Esophagus mucosa (tissue), 1 donor: Measurements from ENCODE around the gene SOHLH1. TPM values are rescaled to one million over a fixed set of nuclear protein-coding genes. Genes with fewer than 3 reads are reported as not detected.

Source experiments
- ATAC-seq: fragments of 200-7000 bp; cut with Tn5 transposase; one replicate; pipeline ENCODE4 v1.9.1; 2020
- total RNA-seq: library from RNA; stranded (reverse); gene quantifications from one replicate; pipeline ENCODE4 v1.2.4, GENCODE V29; 2023
- donor health status: DM: yes; HTN: yes; CAD: no.

SOHLH1 gene
- total RNA-seq, 1 donor from 2014 or later, result not detected

DNA sequence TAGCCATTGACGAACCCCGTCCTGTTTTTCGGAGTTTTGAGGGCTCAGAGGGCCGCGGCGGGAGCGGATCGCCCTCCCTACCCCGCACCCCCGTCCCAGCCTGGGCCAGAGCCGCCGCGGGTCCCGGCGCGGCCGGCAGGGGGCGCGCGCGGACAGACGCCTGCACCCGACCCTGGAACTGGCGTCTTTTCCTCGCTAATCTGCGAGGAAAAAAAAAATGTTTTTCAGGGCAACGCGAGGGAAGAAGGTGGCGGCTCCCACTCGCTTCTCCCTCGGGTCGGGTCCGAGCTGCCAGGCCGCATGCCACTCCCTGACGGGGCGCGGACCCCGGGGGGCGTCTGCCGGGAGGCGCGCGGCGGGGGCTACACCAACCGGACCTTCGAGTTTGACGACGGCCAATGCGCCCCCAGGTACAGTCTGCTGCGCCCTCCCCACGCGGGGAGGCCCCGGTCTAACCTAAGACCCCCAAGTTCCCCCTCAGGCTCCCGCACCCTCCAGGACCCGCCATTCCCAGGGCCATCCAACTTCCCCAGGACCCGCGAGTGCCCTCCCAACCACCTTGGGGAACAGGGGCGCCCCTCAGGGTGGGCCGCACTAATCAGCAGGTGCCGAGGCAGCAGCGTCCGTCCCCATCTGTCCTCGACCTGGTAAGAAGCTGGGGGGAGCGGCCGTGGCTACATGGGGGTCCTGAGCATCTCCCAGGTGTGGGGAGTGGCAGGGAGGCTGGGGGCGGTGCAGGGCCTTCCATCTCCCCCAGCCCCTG lies 2.9 kb upstream of the SOHLH1 start, which contains the start of gene KCNT1:
TSS of gene KCNT1 (plus strand) at position 227 of the 763 bp plus-strand sequence. CDS start at position 301, 74 bp downstream.
- ATAC-seq, result peak; percentile 40

DNA sequence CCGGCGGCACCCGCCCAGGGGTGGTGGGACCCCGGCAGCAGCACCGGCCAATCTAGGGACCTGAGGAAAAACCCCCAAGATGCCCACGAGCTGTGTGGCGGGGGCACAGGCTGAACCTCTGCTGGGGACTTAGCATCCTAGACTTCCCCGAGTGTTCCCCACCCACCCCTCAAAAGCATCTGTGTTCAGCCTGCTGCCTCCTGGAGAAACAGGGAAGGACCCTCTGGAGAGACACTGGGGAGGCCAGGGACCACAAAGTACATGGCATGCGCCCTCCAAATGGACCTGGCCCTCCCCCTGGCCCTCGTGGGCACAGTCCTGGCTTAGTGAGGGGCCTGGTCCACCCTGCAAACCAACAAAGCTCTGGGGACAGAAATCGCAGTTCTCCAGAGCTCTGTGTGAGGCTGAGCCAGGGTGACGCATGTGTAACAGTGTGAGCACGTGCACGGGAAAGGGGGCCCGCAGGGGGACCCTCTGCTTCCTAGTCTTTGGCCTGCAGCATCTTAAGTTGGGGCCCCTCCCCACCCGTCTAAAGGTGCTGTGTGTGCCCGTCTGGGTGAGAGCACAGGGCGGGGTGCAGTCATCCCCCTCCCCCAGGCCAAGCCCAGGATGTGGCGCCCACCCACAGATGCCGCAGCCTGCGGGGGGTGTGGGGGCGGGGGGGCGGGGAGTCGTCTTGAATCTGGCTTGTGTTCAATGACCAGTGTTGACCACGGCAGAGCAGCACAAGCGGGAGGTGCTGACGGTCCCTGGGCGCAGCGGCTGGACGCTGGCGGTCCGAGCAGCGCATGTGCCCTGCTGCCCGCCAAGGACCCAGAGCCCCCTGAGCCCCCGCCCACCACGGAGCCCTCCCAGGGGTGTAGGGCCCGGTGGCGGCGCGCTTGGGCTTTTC lies 2.0 kb upstream of the SOHLH1 start:
- no peak for ATAC-seq

DNA sequence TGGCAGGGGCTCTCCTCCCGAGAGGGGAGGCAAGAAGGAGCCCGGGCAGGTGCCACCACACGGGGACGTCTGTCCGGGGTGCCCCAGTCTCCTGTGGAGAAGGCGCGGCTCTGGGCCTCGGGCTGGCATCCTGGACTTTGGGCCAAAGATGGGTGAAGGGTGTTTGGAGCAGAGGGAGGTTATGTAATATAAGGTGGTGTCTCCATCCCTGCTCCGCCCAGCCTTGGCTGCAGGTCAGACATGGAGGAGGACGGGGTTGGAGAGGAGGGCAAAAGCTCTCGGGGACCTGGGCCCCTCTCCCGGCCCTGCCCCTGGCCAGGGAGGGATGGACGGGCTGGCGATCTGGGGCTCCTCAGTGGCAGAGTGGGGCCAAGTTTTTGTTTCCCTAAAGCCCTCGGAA lies 1.2 kb upstream of the SOHLH1 start:
- no peak for ATAC-seq

DNA sequence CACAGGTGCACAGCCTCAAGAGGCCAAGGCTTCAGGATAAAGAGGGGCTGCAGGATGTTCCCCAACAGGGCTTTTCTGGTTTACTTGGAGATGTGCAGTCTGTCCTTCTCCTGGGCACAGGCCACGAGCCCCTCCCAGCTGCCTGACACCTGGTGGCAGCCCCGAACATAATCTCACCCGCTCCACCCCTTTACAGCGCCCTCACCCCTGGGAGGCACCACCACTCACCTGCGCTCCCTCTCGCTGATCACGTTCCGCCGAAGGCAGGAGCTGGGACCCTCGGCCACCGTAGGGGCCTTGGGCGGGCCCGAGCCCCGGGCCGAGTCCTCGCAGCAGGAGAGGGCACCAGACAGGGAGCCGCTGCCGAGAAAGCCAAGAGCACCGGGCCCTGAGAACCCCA lies 514 bp downstream of the SOHLH1 start:
- ATAC-seq, result no peak

DNA sequence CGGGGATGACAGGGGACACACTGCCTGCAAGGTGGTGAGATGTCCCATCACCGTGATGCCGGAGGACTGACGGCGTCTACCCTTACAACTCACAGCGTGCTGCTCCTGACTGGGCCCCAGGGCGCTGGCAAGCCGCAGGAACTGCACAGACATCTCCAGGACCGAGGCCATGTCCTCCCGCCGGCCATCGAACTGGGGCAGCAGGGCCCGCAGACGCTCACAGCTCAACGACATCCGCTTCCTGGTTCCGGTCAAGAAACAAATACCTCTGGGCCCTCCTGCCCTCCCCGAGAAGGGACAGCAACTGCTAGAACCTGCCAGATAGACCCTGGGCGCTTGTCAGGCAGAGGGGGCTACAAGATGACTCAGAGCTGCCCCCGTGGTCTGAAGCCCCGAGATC lies 1.0 kb downstream of the SOHLH1 start:
- no peak for ATAC-seq

DNA sequence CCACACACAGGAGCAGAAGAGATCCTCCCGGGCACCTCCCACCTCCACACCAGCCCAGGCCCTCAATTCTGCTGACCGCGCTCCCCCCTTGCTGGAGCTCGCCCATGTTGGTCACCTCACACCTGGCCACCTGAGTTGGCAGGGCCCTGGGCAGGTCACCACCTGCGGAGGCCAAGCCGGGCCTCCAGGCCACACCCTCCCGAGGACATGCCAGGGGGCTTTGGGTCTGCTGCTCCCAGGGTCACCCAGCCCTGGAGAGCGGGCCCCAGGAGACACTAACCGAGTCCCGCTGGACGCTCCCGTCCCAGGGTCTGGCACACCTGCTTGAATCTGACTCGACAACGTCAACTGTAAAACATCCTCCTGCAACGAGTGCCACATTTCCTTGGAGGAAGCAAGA lies 2.1 kb downstream of the SOHLH1 start:
- ATAC-seq, result no peak

DNA sequence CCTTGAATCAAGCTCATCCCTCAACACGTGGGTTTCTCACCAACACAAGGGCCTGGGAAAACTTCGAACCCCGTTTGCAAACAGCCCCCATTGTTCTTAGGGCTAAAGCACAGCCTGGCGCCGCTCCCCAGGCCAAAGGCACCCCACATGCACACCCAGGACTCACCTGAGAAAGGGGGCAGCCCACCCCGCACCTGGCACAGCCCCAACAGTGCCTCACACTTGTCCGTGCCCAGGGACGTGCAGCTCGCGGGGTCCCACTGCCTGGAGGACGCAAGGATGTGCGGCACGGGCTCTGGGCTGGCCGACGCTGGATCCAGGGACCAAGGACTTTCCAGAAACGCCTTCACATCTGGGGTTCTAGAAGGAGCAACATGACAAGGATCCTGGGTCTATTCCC lies 2.8 kb downstream of the SOHLH1 start:
- no peak for ATAC-seq

DNA sequence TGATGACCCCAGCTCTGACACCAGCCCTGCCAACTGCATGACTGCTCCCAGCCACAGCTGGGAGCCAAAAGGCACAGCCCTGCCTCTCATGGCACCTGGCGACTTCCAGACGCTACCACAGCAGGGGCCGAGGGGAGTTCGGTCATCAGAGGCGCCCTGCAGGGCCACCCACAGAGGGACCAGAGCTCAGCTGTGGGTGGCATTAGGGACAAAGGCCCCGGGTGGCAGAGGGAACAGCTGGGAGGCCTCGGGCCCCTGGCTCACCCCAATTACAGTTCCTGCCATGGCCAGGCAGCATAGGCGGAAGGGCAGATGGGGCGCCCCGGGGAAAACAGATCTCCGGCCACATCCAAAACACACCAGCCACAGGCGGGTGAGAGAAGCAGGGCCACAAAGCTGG lies 3.6 kb downstream of the SOHLH1 start:
- no peak for ATAC-seq

DNA sequence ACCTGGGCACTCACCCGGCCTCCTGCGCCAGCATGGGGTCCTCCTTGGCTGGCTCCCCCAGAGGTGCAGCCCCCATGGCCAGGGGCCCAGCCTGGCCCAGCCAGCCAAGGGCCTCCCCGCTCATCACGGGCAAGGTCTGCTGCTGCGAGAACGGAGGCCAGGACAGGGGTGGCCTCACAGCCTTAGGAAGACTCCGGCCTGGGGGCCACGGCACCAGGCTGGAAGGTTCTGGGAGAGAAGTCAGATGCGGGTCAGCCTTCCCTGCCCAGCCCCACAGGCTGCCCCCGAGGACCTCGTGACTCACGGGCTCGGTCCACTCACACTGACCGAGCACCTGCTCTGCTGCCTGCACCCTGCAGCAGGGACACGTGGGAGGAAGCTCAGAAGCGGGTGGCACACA lies 4.2 kb downstream of the SOHLH1 start:
- ATAC-seq, result no peak

DNA sequence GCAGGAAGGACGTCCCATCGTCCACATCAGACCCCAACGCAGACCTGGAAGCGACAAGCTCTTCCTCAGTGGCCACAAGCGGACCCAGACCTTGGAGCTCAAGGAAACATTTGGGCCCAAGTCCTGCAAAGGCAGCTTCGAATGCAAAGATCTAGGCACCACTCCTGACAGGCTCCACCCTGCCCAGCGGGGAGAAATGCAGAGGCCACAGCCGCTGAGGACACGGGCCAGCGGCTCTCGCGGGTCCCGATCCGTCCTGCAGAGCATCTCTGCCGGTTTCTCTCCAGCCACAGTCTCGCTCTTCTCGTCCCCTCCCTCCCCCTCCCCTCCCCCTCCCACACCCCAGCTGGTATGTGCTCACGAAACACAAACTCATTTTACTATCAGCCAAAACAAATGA lies 4.9 kb downstream of the SOHLH1 start:
- ATAC-seq, result no peak

DNA sequence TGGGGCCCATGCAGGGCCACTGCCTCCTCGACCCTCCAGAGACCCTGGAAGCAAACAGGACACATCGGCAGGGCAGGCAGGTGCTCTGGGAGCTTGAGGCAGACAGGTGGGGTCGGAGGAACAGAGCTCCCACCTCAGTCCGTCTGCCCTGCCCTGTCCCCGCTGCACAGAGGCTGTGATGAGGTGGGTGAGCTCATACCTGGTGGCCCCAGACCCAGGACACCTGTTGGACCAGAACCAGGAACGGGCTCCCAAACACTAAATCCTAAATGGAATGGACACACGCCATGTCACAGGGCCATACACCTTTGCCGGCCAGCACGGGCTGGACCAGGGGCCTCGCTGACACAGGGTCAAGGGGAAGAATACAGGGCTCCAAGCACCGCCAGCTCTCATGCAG lies 5.5 kb downstream of the SOHLH1 start:
- ATAC-seq, result no peak

DNA sequence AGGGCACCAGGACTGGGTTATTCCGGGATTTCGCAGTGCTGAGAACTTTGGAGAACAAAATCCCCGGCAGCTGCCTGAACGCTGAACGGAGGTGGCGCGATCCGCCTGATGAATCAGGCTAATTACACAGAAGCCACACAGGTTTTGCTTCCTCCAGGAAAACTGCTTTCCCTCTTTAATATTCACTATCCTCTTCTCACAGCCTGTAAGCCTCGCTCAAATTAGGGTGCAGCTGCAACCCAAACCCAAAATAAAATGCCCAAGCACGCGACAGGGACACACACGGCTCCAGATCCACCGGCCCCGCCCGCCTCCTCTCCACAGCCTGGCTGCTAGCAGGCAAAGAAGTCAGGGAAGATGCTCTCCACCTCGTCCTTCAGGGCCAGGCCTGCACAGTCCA lies 6.0 kb downstream of the SOHLH1 start:
- no peak for ATAC-seq

DNA sequence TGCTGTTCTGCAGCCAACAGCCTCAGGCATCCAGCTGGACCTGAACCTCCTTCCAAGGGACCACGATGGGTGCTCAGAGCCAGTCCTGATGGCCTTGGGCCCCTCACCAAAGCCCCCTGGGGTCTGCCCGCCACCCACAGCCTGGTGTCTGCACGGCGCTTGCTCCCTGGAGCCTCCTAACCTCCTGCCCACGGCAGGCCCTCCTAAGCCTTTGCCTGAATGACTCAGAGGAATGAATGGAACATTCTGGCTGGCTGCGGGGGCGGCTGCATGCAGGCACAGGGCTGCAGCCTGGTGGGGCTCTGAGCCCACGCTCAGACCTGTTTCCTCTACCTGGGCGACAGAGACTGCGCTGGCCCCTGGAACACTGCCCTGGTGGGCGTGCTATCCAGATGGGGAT lies 6.9 kb downstream of the SOHLH1 start:
- peak; percentile 29 for ATAC-seq

DNA sequence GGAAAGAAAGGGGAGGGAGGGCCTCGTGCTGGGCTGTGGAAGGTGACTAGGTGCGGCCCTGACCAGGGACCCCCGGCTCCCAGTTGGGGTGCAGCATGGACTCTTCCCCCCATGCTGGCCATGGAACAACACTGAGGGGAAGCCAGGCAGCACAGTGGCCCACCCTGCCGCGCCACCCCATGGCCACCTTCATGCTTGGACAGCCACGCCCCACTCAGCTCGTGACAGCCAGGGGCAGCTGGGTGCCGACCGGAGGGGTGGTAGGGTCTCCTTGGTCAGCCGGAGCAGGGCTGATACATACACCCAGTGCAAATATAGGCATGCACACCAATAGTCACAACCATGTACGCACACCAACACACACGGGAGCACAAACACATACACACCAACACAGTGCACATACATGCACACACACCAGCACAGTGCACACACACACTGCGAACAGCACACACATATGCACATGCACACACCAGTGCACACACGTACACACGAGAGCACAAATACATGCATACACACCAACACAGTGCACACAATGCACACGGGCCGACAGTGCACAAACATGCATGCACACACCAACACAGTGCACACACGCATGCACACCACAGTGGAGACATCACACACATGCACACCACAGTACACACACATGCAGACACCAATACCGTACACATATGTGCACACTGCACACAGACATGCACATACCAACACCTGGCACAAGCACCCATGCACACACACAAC lies 8.3 kb downstream of the SOHLH1 start:
- no peak for ATAC-seq

DNA sequence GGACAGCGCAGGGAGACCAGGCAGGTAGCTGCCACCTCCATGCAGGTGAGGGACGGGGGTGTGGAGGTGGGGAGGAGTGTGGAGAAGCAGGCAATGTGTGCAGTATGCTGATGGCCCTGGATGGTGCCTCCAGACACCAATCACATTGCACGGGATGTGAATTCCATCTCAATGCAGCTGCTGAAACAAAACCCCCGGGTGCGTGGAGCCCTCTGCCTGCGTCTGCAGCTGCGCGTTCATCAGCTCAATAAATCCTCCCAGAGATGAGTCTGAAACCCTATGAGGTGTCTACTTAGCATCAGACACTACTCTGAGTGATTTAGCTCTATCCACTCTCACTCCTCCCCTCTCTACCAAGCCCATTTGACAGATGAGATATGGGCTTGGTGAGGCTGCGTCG lies 10.3 kb downstream of the SOHLH1 start:
- ATAC-seq, result no peak

DNA sequence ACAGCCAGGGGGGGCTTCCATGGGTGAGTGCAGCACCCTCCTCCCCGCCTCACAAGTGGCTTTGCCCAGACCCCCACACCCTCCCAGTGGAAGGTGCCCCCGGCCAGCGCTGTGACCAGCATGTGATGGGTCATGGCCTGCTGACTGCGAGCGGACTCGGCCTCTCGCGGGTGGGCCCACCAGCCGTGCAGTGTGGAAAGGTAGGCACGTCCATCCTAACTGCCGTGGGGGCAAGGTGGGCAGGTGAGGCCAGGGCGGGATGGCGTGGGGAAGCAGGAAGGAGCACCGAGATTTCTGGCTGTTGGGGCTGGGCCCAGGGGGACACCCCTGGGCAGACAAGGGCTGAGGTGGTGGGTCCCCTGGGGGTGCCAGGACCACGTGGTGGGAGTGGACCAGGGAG lies 12.1 kb downstream of the SOHLH1 start:
- no peak for ATAC-seq

DNA sequence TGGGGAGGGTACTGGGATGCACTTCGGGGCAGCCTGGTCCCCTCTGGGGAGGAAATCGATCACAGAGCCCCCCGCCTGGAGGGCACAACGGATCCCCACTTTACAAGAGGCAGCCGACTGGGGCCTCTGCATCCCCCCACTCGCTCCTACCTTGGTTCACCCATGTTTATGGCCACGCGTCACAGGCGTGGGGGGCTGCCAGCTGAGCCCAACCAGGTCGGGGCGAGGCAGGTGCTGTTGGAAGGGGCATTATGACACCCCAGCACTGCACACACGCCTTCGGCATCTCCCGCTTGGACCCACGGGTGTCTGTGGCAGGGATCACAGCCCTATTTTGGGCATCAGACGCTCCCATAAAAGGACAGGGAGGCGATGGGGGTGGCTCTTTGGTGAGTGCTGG lies 14.6 kb downstream of the SOHLH1 start:
- ATAC-seq, result no peak

DNA sequence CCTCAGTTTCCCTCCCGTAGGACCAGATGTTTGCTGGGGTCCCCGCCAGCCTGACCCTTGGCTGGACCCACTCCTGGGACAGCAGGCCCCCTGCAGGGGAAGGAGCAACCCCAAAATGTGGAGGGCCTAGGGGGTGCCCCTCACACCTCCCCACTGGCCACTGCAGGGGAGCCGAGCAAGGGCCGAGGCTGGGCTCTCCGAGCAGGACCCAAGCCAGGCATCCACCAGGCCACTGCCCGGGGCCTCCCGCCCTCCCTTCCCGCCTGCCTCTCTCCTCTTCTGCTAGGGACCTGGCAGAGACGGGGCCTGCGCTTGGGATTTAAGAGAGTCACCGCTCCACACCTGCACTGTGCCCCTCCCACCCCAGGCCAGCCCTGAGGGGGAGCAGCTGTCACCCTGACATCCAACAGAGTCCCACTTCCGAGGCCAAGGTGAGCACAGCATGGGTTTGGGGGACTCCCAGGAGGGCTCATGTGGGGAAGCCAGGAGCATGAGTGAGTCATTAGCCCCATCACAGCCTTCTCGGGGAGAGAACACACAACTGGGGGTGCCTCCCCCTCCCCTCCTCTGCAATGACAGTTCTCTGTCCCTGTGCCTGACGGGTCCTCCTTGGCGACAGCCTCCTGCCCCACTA lies 15.8 kb downstream of the SOHLH1 start:
- no peak for ATAC-seq

DNA sequence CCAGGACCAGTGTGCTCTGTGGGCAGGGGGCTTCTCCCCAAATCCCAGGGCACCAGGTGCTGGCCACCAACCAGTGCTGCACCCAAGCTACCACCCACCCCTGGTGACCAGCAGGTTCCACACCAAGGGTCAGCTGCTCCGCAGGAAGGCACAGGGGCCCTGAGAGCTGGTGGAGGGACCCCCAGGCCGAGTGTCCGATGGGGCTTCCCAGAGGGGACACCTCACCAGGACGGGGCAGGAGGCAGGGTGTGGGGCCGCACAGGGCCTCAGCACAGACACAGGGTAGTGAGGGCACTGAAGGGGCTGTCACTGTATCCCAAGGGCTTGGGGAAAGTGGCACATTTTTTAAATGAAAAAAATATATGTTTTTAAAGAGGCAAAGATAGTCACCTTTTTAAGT lies 18.1 kb downstream of the SOHLH1 start:
- no peak for ATAC-seq

DNA sequence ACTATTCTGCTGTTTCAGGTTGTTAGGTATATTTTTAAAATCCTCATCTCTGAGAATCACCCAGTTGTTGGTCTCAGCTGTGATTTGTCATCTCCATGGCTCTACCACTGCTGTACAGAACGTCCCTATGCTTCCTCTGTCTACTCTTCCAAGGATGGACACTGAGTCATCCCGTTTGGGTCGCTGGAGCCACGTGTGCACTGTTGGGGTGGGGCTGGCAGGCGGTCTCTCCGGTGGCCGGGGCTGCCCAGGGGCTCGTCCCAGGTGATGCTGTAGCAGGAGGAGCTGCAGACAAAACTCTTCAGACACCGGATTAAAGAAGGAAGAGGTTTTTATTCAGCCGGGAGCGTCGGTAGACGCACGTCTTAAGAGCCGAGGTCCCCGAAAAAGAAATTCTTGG lies 19.2 kb downstream of the SOHLH1 start:
- no peak for ATAC-seq

DNA sequence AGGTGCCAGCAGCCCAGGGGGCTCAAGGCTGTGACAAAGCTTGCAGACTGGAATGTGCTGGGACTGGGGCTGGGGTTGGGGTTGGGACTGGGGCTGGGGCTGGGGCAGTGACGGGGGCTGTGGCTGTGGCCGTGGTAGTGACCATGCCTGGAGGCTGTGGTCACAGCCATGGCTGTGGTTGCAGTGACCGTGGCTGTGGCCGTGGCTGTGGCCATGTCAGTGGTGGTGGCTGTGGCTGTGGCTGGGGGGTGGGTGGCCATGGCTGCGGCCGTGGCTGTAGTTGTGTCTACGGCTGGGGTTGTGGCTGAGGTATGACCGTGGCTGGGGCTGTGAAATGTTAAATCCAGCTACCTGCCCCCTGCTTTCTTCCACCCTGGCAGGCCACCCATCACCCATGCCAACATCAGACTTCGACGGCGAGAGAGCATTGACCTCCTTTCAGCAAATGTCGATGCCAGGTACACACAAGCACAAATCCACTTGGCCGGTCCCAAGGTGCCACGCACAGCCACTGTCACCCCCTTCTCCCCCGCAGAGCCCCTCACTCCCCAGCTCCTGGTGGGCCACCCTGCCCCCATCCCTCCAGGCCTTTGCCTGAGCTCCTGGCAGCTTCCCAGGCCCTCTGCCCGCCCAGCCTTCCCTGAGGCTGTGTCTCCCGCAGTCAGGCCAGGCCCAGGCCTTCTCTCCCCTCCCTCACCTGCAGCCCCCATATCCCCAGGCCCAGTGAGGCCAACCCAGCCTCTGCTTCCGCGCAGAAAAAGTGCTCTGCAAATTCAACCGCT lies 20.9 kb downstream of the SOHLH1 start:
- ATAC-seq, result no peak

DNA sequence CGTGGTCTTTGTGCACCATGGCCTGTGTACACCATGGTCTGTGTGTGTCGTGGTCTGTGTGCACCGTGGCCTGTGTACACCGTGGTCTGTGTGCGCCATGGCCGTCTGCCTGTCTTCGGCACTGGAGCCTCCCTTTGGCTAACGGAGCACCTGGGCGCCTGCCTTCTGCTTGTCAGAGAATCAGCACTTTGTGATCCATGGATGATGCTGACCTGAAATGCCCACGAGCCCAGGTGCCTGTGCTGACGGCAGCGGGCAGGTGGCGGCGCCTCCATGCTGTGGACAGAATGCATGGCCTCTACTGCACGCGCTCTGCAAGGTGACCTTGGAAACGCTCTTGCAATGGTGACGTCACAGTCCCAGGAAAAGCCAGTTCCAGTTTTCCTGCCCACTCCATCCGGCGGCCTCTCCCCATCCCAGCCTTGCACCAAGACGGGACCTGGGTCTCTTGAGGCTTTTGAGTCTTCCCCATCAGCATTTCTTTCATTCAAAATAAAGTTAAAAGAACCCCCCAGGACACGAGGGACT lies 21.6 kb downstream of the SOHLH1 start:
- ATAC-seq, result no peak
